HEK293 (cell line): ENCODE measurements around the gene TMEM114.

ENCODE experiments used
- CTCF ChIP-seq: fragments of 450-650 bp; formaldehyde crosslinking; IDR thresholded peaks from 2 replicates; pipeline ENCODE4 v1.5.1; 2016; ENCODE audit warnings: missing biosample characterization, missing genetic modification characterization
- REST ChIP-seq: fragments of 450-650 bp; formaldehyde crosslinking; IDR thresholded peaks from 2 replicates; pipeline ENCODE4 v1.5.1; 2016; ENCODE audit warnings: missing biosample characterization, missing genetic modification characterization
- ZBTB26 ChIP-seq: fragments of 450-650 bp; formaldehyde crosslinking; optimal IDR thresholded peaks from 2 replicates; pipeline ENCODE3; 2016; ENCODE audit warnings: missing biosample characterization, mild to moderate bottlenecking, missing genetic modification characterization
- ZNF311 ChIP-seq: fragments of 450-650 bp; formaldehyde crosslinking; IDR thresholded peaks from 2 replicates; pipeline ENCODE4 v1.5.1; 2017; ENCODE audit warnings: missing biosample characterization, missing genetic modification characterization, borderline replicate concordance
- ZNF449 ChIP-seq: fragments of 450-650 bp; formaldehyde crosslinking; IDR thresholded peaks from 2 replicates; pipeline ENCODE4 v1.5.1; 2017; ENCODE audit warnings: missing biosample characterization, mild to moderate bottlenecking, missing genetic modification characterization, moderate library complexity
- ZNF624 ChIP-seq: fragments of 450-650 bp; formaldehyde crosslinking; IDR thresholded peaks from 2 replicates; pipeline ENCODE4 v1.5.1; 2017; ENCODE audit warnings: missing biosample characterization, missing genetic modification characterization

- TF ChIP-seq REST (no peak), ZNF624 (no peak), CTCF (no peak), ZBTB26 (tag by site-specific recombination) (no peak), ZNF449 (tag by site-specific recombination) (no peak), ZNF311 (tag by site-specific recombination) (no peak)
Observed at GRCh38 chr16:8537691-8538342, 52.5 kb downstream of the TMEM114 start.
